ENCODE measurements around the gene KDM4B.

The KDM4B gene

GRCh38 chr19:5093948-5094718 lies 125.2 kb downstream of the KDM4B start:
- no peak for DNase-seq

DNA sequence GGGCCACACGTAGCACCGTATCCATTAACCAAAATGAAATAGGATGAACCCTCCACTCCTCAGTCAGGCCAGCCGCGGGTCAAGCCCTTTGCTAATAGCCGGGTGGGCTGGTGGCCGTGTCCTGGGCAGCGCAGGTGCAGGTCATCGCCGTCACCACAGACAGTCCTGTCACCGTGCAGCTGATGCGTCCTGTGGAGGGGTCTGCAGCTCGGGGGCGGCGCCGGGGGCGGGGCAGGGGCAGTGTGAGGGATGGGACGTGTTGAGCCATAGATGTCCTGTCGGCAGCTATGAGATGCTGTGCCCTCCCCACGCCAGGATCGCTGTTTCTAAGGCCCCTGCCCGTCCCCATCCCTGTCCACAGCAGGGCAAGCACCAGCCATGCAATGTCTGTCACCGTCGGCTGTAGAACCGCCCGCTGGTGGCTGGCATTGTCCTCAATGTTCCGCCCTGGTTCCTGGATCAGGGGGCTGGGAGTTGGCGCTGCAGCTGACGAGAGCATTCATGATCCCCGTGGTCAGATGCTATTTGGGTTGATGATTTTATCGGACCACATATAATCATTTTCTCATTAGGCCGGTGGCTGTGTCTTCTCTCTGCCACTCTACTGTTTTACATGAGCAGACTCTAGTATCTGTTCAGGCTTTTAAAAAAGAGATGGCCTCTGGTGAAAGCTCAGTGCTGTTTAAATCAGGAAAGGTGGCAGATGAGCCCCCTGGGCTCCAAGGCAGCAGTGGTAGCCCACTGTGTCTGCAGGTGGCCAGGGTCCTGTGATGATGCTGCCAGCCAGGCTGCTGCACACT lies 126.1 kb downstream of the KDM4B start:
- no peak for DNase-seq

DNA sequence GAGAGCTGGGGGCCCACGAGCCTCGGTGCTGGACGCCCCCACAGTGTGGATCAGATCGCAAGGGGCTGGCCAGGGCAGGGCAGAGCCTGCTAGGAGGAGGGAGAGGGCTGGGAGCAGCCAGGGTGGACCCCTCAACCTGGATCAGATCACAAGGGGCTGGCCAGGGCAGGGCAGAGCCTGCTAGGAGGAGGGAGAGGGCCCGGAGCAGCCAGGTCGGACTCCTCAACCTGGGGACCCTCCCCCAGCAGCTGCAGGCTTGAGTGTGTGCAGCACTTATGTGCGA lies 126.6 kb downstream of the KDM4B start:
- no peak for DNase-seq

GRCh38 chr19:5096536-5096935 lies 127.6 kb downstream of the KDM4B start:
- DNase-seq: no peak

- DNase-seq: no peak
Measured at GRCh38 chr19:5097331-5097930, 128.5 kb downstream of the KDM4B start.

- no peak for DNase-seq
Measured at GRCh38 chr19:5097959-5098623, 129.2 kb downstream of the KDM4B start.

DNA sequence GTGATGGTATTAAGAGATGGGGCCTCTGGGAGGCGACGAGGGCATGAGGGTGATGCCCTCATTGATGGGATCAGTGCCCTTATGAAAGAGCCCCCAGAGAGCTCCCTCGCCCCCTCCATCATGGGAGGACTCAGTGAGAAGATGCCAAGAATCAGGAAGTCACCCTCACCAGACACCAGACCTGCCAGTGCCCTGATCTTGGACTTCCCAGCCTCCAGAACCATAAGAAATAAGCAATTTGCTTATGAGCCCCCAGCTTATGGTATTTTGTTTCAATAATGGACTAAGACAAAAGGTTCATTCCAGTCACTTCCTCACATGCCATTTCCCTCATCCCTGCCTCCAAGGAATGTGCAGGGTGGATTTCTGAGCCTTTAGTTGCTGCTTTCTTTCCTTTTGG lies 129.7 kb downstream of the KDM4B start:
- DNase-seq: no peak

GRCh38 chr19:5099701-5100221 lies 130.8 kb downstream of the KDM4B start:
- no peak for DNase-seq

GRCh38 chr19:5101871-5102270 lies 133.0 kb downstream of the KDM4B start:
- no peak for DNase-seq

DNA sequence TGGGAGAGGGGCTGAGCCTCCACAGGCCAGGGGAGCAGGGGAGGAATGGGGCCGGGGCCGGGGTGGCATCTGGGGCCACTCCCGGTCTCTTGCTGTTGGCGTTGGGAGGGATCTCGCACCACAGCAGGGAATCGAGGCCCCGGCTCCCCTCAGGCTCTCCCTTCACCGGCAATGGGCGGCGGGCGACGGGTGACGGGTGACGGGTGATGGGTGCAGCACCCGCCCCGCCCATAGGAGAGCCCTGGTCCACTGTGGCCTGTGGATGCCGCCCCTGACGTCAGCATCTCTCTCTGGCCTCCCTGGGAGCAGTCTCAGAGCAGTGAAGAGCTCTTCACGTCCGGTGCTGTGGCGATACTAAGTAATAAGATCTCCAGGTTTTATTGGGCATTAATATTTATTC lies 133.6 kb downstream of the KDM4B start:
- no peak for DNase-seq

GRCh38 chr19:5103061-5103701 lies 134.3 kb downstream of the KDM4B start:
- peak in 1 of 2 experiments; percentile 48 for DNase-seq

DNA sequence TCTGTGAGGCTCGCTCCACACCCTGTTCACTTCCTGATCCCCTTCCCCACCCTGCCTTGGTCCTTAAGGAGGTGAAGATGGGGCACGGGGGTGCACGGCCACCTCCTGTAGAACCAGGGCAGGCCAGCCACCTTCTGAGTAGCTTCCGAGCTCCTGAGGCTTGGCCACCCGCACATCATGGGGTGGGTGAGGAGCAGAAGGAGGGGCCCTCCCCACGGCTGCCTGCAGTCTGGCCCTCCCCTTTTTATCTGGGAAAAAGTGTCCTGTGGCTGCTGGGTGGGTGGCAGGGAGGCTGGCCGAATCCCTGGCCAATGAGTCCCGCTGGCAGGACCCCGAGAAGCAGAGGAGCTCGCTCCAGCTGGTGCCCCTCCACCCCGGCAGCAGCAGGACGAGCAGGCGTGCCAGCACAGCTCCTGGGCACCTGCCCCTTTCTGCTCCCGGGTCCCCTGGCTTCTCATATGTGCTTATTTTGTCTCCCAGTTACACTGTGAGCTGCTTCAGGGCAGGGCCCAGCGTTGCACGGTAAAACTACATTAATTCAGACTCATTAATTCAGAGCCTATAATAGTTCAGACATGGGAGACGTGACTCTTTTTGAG lies 135.0 kb downstream of the KDM4B start:
- DNase-seq: no peak

DNA sequence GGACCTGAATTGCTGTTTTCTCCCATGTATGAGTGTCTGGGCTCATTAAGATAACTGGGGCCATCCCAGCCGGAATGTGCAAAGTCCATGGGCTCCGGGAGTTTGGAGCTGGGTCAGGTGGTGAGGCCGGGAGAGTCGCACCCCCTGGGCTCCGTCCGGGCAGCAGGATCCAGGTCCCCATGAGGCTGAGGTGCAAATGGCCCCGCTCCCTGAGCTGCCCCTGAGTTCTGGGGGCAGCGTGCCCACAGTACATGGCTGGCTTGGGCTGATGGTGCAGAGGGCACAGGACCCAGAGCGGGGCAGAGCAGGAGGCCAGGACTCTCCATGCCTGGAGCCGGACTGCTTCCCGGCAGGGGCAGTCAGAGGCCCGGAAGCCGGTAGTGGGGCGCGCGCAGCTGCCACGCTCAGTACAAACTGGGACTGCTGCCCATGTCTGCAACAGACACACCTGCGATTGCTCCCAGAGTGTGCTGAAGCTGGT lies 136.0 kb downstream of the KDM4B start:
- no peak for DNase-seq

- no peak for DNase-seq
Measured at GRCh38 chr19:5106191-5106726, 137.3 kb downstream of the KDM4B start.

DNA sequence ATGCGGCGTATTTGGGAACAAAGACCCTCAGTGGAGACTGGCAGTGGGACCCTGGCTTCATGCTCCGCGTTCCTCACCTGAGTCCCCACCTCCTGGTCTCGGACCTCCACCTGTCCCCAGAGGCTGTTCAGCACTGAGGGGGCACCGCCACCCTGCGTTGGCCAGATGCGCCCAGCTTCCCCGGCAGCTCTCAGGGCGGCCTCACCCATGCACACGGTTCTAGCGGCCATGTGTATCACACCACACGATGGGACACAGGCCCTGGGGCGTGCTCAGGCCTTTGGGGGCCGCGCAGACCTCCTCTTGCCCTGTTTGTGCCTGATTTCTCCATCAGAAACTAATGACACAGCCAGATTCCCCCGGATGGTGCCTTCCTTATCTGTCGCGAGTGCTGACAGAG lies 138.1 kb downstream of the KDM4B start:
- DNase-seq: no peak

GRCh38 chr19:5107432-5108122 lies 138.7 kb downstream of the KDM4B start:
- DNase-seq: no peak

GRCh38 chr19:5108123-5108596 lies 139.2 kb downstream of the KDM4B start:
- DNase-seq: no peak

DNA sequence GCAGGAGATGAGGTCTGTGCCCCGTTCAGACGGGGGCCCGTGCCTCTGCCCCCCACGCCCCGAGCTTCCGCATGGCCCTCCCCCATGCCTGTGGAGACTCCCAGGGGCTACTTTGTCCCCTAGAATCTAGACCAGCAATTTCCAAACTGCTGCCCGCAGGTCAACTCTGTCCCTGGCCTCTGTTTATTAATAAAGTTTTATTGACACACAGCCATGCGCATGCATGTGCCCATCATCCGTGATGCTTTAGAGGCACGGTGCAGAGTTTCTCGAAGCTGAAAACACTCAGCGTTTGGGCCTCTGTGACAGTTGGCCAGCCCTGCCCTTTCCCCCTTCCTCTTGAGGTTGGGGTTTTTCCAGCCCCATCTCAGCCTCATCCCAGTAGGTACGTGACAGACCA lies 140.0 kb downstream of the KDM4B start:
- DNase-seq: no peak

DNA sequence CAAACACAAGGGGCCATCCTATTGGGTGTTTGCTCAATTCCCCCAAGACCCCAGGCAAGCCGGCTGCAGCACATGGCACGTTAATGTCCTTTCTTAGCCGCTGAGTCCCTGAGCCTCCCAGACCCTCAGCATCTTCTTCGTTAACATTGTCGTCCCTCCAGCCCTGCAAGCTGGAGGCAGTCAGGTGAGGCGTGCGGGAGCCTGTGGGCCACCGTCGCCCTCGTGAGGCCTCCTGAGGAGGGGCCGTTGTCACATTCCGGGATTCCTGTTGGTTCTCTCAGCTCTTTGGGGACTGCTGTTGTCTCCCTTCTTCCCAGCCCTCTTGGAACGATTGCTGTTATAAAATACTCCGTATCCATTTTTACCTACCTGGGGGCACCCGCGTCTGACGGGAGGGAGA lies 140.6 kb downstream of the KDM4B start:
- no peak for DNase-seq

DNA sequence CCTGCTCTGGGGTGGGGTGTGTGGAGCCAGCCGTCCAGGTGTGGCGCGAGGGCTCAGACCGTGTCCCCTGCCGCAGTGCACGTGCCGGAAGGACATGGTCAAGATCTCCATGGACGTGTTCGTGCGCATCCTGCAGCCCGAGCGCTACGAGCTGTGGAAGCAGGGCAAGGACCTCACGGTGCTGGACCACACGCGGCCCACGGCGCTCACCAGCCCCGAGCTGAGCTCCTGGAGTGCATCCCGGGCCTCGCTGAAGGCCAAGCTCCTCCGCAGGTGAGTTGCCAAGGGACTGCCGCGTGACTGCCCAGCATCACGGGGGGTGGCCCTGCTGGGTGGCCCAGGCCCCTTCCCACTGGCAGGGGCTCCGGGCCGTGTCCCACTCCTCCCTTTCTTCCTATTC lies 141.6 kb downstream of the KDM4B start:
- no peak for DNase-seq

GRCh38 chr19:5111051-5111450 lies 142.1 kb downstream of the KDM4B start:
- DNase-seq: no peak
